Spleen (tissue), 11 donors: ENCODE data around the gene SYNC. TPM values are rescaled to one million over a fixed set of nuclear protein-coding genes. Genes with fewer than 3 reads are reported as not detected.
A peak's percentile ranks its signal among the peaks of the same experiment; 100 is the strongest.
"Not testable (repeated sequence)": the region's sequence is repeated elsewhere in the genome, so short reads cannot be mapped to it uniquely, and the experiment has no call there.

ENCODE experiments used
- DNase-seq: peaks from one replicate; pipeline ENCODE4 v3.0.0-alpha.2; 2020
- H3K27ac ChIP-seq, 8 donors: fragments of 200-600 bp; sonication (generic) in 7 of 8; 1 replicate in 4 of 8; 2 replicates in 4 of 8; pipeline versions ENCODE4 v1.5.0 to v1.8.0; 2016 to 2021; ENCODE audit warnings: inconsistent platforms in 4 of 8, mild to moderate bottlenecking in 4 of 8, moderate library complexity in 1 of 8
- H3K27me3 ChIP-seq, 7 donors: fragments of 200-600 bp; sonication (generic) in 6 of 7; replicated peaks in 1 of 7; 1 replicate in 4 of 7; 2 replicates in 3 of 7; pipeline versions ENCODE4 v1.5.0 to v1.8.0; 2016 to 2021; ENCODE audit warnings: inconsistent platforms in 3 of 7, mild to moderate bottlenecking in 1 of 7
- H3K36me3 ChIP-seq, 6 donors: fragments of 200-600 bp; sonication (generic) in 5 of 6; 1 replicate in 4 of 6; 2 replicates in 2 of 6; pipeline versions ENCODE4 v1.5.0 to v1.8.0; 2016 to 2021; ENCODE audit warnings: inconsistent platforms in 2 of 6
- H3K4me1 ChIP-seq, 6 donors: fragments of 200-600 bp; sonication (generic) in 5 of 6; 1 replicate in 3 of 6; 2 replicates in 3 of 6; pipeline versions ENCODE4 v1.5.0 to v1.8.0; 2016 to 2021; ENCODE audit warnings: inconsistent platforms in 3 of 6
- H3K4me3 ChIP-seq, 8 donors: fragments of 200-600 bp; sonication (generic) in 7 of 8; 1 replicate in 4 of 8; 2 replicates in 4 of 8; pipeline versions ENCODE4 v1.5.0 to v1.8.0; 2016 to 2021; ENCODE audit warnings: inconsistent platforms in 4 of 8, mild to moderate bottlenecking in 4 of 8, moderate library complexity in 2 of 8
- H3K9me3 ChIP-seq, 8 donors: fragments of 200-600 bp; sonication (generic) in 7 of 8; 1 replicate in 4 of 8; 2 replicates in 4 of 8; pipeline versions ENCODE4 v1.5.0 to v1.8.0; 2016 to 2021; ENCODE audit warnings: inconsistent platforms in 4 of 8
- CTCF ChIP-seq, 11 experiments: fragments of 200-600 bp in 7 of 11; fragments of 450-650 bp in 4 of 11; sonication (generic) in 4 of 11; IDR thresholded peaks in 8 of 11; conservative IDR thresholded peaks in 3 of 11; 1 replicate in 7 of 11; 2 replicates in 4 of 11; pipeline versions ENCODE4 v1.4.0 to v1.8.0; 2016 to 2021; ENCODE audit warnings: antibody characterized with exemption in 11 of 11, inconsistent platforms in 4 of 11, mild to moderate bottlenecking in 1 of 11
- POLR2A ChIP-seq, 3 donors: fragments of 450-650 bp; IDR thresholded peaks; one replicate each; pipeline ENCODE4 v1.5.1; 2017; ENCODE audit warnings: antibody characterized with exemption in 3 of 3, mild to moderate bottlenecking in 1 of 3
- POLR2AphosphoS5 ChIP-seq, 3 donors: sonication (generic); formaldehyde crosslinking; IDR thresholded peaks; one replicate each; pipeline ENCODE4 v1.5.1; 2017; ENCODE audit warnings: antibody characterized with exemption in 3 of 3
- WGBS, 5 donors: extraction: QIAGEN DNeasy Blood & Tissue Kit in 3 of 5; methylation state at CpG; one replicate each; pipeline versions ENCODE4 v1.1.5 to v1.1.7; 2013 to 2018; 5-methylcytosine and 5-hydroxymethylcytosine counted together
- intact Hi-C: fragments of 100-400 bp; cut with DNase I; formaldehyde crosslinking; loops from one replicate; pipeline ENCODE4 v1.15.0; 2023; ENCODE audit warnings: low total_unique reads
- polyA plus RNA-seq, 3 donors: library from polyadenylated mRNA; stranded (reverse); fragments of 200-250 nt; gene quantifications; one replicate each; pipeline ENCODE4 v1.2.1, GENCODE V29; 2013
- total RNA-seq, 7 donors: library from RNA; depleted of rRNA in 3 of 7; stranded (reverse); fragments of >200 nt in 3 of 7; fragmentation: NEBNext Ultra II Directional in 4 of 7; extraction: Animal tissue kit (Norgen Biotek cat#: 25700) in 4 of 7; gene quantifications; one replicate each; pipeline versions ENCODE4 v1.1.0 to v1.2.1, GENCODE V29; 2016 to 2021
- donor health status: healthy with polysubstance abuse.
- donor health status: DM: no; HTN: no; CAD: no; lungs with moderate emphysema.
- donor health status: DM: no; HTN: no; CAD: no.
- donor health status: Bipolar disorder and iron deficiency.
- donor health status: healthy.
- donor health status: DM: no; HTN: no; CAD: no.
- donor health status: DM: yes; HTN: yes; CAD: no.

Gene SYNC
- total and polyA plus RNA-seq, 10 donors = 1.2 to 9.2 (median 5.6) TPM

- intact Hi-C loops = no loop called here
- Histone ChIP-seq H3K9me3 (no peaks in the 10 kb centered on the region), H3K27me3 (peaks cover 0 to 3% (median 0%) of the 10 kb centered on the region in 7 donors), H3K4me3 (no peak overlapping the region), H3K36me3 (no peaks in the 10 kb centered on the region), H3K4me1 (peaks cover 0 to 18% (median 10%) of the 10 kb centered on the region in 6 donors), H3K27ac (no peak overlapping the region)
- peak; percentile 81 for DNase-seq
- no peak for TF ChIP-seq CTCF (IDR thresholded peaks at IDR 0.05 in 8 of 11, conservative IDR thresholded peaks at IDR 0.05 in 3 of 11)
- no peak for TF ChIP-seq POLR2AphosphoS5 (IDR thresholded peaks at IDR 0.05)
- TF ChIP-seq POLR2A (IDR thresholded peaks at IDR 0.05) = no peak
- 23 to 27% (median 26%) methylated on average over 9 of the region's 9 CpGs for WGBS, 5 donors
These were observed 14.0 kb upstream of the SYNC start for GRCh38 chr1:32716312-32717148.

DNA sequence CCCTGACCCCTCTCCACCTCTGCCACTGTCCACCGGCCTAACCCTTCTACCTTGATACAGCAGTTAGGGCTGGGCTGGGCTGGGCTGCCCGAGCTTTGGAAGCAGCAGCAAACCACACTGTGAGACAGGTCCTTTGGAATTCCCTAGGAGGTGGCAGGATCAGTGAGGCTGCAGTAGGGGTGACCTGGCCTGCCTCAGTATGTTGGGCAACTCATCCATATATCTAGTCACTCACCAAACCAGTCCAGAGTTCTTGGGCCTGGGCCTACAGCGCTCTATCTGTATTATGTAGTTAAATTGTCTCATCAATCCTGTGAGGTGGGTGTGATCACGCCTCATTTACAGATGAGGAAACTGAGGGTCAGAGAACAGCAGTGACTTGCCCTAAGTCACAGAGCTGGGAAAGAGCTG lies 13.3 kb upstream of the SYNC start:
- H3K4me1 ChIP-seq = peaks cover 0 to 24% (median 10%) of the 10 kb centered on the region in 6 donors
- intact Hi-C loops = no loop called here
- no peak for DNase-seq
- no peaks in the 10 kb centered on the region for H3K9me3 ChIP-seq
- H3K27me3 ChIP-seq = peaks cover 0 to 3% (median 0%) of the 10 kb centered on the region in 7 donors
- H3K4me3 ChIP-seq = no peak overlapping the region
- no peaks in the 10 kb centered on the region for H3K36me3 ChIP-seq
- TF ChIP-seq POLR2A (IDR thresholded peaks at IDR 0.05) (no peak), POLR2AphosphoS5 (IDR thresholded peaks at IDR 0.05) (no peak), CTCF (IDR thresholded peaks at IDR 0.05 in 8 of 11, conservative IDR thresholded peaks at IDR 0.05 in 3 of 11) (no peak)
- WGBS, 5 donors = 89 to 98% (median 92%) methylated on average over 4 of the region's 4 CpGs
- no peak overlapping the region for H3K27ac ChIP-seq

GRCh38 chr1:32714277-32714676 lies 11.7 kb upstream of the SYNC start:
- peaks cover 0 to 3% (median 0%) of the 10 kb centered on the region in 7 donors for H3K27me3 ChIP-seq
- TF ChIP-seq POLR2AphosphoS5 (IDR thresholded peaks at IDR 0.05) (no peak), POLR2A (IDR thresholded peaks at IDR 0.05) (no peak), CTCF (IDR thresholded peaks at IDR 0.05 in 8 of 11, conservative IDR thresholded peaks at IDR 0.05 in 3 of 11) (no peak)
- intact Hi-C loops = loop anchor here (5.0 kb wide), 2 partner anchors 58 to 158 kb away; partner anchors contain the start of gene FNDC5
- WGBS, 5 donors = 89 to 97% (median 91%) methylated on average over 4 of the region's 4 CpGs
- no peaks in the 10 kb centered on the region for H3K36me3 ChIP-seq
- peaks cover 0 to 26% (median 10%) of the 10 kb centered on the region in 6 donors for H3K4me1 ChIP-seq
- no peak overlapping the region for H3K27ac ChIP-seq
- H3K4me3 ChIP-seq = no peak overlapping the region
- DNase-seq = no peak
- H3K9me3 ChIP-seq = no peaks in the 10 kb centered on the region

GRCh38 chr1:32713081-32713480 lies 10.5 kb upstream of the SYNC start:
- no peak for TF ChIP-seq POLR2AphosphoS5 (IDR thresholded peaks at IDR 0.05)
- no peak for TF ChIP-seq CTCF (IDR thresholded peaks at IDR 0.05 in 8 of 11, conservative IDR thresholded peaks at IDR 0.05 in 3 of 11)
- no peak for TF ChIP-seq POLR2A (IDR thresholded peaks at IDR 0.05)

GRCh38 chr1:32711221-32711620 lies 8.7 kb upstream of the SYNC start:
- not testable (repeated sequence) for H3K4me3 ChIP-seq, H3K27me3 ChIP-seq, H3K9me3 ChIP-seq, H3K36me3 ChIP-seq, DNase-seq
- Histone ChIP-seq H3K27ac (peak overlapping the region in 1 of 8 donors; percentile 64), H3K4me1 (peaks cover 0 to 22% (median 10%) of the 10 kb centered on the region in 6 donors)
- intact Hi-C loops = loop anchor here (5.0 kb wide), 2 partner anchors 61 to 161 kb away; partner anchors contain the start of gene FNDC5
- WGBS, 5 donors = 47 to 78% (median 71%) methylated on average over 4 of the region's 4 CpGs

More at GRCh38 chr1:32713081-32713480, 10.5 kb upstream of the SYNC start:
- no peak overlapping the region for H3K27ac ChIP-seq
- intact Hi-C loops = loop anchor here (5.0 kb wide), 2 partner anchors 59 to 159 kb away; partner anchors contain the start of gene FNDC5
- no peak for DNase-seq
- H3K9me3 ChIP-seq = no peaks in the 10 kb centered on the region
- H3K27me3 ChIP-seq = no peaks in the 10 kb centered on the region
- no peaks in the 10 kb centered on the region for H3K36me3 ChIP-seq
- peaks cover 0 to 26% (median 10%) of the 10 kb centered on the region in 6 donors for H3K4me1 ChIP-seq
- H3K4me3 ChIP-seq = no peak overlapping the region
- WGBS, 5 donors = 88 to 93% (median 92%) methylated on average over 10 of the region's 10 CpGs
